GM18520 (cell line): Measurements from ENCODE around the gene NFIB.

Experiments
- ATAC-seq: cut with Tn5 transposase; IDR thresholded peaks from one replicate; pipeline ENCODE4 v1.9.1; 2021; ENCODE audit not compliant: unreplicated experiment

Gene NFIB

DNA sequence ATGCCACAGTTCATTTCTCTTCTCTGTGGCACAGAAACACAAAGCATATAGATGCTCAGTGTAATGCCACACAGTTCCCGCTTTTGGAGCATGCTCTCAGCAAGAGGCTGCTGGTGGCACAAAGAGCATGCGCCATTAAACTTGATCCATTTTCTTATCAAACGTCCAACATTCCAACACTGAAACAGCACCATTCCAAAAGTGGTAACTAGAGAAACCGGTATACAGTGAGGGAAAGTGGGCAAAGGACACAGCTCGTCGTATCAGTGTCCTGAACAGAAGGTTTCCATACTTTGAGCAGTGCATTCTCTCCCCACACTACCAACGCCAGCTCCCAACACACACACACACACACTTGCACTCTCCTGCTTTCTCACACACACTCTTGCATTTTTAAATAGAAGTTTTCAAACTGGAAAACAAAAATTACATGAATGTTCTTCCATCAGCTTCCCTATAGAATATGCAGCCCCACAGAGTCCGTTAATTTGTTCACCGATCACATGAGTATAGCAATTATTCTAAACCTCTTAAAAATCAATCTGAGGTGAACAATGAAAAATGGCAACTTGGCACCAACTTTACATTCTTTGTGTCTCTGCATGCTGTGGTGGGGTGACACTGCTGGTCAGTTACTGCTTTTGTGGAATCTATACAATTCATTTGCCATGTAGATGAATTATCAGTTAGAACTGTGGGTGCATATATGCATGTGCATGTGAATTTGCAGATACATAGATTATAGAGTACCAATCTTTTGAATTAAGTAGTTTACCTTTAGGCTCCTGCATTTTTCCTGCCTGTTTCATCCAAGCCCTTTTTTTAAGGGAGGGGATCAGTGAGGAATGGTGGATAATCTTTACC is 5.7 kb downstream of the NFIB start:
- no peak for ATAC-seq

GRCh38 chr9:14306672-14307660 is 7.0 kb downstream of the NFIB start:
- ATAC-seq, result no peak

GRCh38 chr9:14306188-14306587 is 7.8 kb downstream of the NFIB start:
- ATAC-seq, result no peak

DNA sequence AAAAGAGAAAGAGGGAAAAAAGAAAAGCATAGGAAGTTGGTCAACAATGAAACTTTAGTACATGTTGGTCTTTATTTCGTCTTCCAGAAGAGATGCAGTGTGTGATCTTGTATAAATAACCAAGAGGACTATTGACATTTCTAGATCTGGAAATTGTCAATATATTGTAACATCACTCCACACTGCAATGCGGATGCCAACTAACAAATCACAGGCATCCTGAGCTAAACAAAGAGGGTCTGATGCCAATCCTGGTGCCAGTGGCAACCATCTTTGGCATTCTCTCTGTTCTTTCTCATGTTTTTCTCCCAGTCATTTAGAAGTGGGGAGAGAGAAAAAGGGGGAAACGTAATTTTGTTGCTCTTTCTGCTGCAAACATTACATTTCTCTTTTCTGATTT is 9.7 kb downstream of the NFIB start:
- no peak for ATAC-seq

DNA sequence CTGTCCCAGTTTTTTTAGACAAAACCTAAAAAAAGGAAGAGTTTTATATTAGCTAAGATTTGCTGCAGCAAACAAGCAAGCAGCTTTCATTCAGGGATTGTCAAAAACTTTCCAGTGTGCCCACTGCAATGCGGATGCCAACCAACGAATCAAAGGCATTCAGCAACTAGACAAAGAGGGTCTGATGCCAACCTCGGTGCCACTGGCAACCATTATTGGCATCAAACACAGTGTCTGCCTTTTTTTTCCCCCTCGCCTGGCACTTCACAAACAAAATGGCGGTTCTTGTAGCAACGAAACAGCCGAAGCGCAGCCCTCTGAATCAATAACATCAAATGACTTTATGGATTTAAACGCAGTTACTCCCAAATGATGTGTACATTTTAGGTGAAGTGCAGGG is 10.4 kb downstream of the NFIB start:
- no peak for ATAC-seq

DNA sequence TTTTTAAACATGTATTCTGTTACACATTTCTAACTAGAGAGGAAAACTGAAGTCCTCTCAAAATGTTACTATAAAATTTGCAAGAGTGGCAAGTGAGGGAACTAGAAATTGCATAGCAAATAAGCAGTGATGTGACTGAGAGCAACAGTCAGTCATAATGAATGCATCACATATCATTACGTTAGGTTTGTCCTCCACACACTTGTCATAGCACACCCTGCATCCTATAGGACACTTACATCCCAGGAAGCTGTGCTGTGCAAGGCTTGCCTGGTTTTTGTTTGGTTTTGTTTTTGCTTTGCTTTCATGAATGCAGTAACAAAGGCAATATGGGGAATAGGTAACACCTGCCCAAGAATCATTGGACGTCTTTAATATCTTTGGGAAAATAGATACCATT is 10.8 kb downstream of the NFIB start:
- no peak for ATAC-seq

DNA sequence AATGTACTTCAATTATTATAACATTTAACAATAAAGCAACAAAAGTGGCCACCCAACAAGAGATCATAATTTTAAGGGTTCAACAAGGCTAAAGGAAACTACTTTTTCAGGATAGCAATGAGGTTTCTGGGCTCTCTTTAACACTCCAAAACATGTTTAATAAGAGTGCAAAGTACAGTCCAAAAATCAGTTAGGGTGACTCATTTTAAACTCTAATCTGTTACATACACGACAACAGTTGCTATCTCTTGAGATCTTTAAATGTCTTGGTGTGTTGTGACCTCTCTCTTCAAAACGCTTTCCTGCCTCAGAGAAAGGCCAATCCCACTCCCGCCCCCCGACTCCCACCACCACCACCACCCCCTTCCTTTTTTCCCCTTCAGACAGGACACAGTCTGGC is 11.5 kb downstream of the NFIB start:
- no peak for ATAC-seq

DNA sequence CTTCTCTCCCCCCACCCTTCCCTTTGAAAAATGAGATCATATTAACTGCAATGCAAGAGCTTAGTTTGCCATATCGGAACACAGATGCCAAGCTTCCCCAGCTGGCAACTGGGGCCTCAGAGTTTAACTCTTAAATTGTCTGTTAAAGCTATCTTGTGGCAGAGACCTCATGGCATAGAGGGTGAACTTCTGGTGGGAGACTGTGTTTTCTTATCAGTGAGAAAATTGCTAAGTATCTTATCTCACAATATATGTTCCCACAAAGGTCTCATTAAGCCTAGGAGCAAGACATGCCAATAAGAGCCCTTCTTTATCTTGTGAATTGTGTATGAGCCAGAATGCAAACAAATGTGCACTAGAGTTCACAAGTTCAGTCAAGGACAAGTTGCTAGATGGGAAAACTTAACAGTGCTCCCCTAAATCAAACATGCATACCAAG is 12.3 kb downstream of the NFIB start:
- no peak for ATAC-seq

- no peak for ATAC-seq
Measured at GRCh38 chr9:14301006-14301405, 12.9 kb downstream of the NFIB start.

DNA sequence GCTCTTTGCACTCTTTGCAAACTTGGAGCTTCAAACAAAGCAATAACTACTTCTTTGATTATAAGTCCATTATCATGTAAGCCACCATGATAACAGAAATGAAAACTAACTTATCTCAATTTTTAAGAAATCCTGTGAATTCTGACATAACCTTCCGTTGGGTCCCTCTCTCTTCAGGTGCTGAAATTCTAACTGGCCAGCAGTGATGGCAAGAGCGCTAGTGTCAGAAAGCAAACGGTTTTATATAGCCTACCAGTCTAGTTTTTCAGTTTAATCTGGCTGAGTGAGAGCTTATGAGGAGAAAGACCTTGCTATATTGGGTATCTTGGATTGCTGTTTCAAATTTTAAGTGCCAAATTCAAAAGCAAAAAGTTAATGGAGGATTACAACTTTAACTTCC is 13.4 kb downstream of the NFIB start:
- ATAC-seq, result no peak

DNA sequence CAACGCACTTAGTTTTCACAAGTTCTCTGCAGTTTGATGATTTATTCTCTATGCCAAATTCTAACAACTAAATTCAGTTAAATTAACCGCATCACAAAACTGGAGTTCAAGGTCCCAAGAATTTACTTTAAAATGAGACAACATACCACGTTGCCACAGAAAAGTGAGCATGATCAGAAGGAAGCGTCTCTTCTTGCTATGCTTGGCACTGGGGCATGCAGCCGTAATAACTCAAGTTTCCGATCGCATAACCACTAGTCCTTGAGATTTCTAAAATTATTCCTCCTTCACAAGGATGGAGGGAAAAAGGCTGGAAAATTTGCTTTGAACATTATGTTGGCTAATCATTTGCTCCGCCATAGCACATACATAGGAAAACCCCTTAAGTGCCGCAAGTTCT is 13.9 kb downstream of the NFIB start:
- no peak for ATAC-seq

DNA sequence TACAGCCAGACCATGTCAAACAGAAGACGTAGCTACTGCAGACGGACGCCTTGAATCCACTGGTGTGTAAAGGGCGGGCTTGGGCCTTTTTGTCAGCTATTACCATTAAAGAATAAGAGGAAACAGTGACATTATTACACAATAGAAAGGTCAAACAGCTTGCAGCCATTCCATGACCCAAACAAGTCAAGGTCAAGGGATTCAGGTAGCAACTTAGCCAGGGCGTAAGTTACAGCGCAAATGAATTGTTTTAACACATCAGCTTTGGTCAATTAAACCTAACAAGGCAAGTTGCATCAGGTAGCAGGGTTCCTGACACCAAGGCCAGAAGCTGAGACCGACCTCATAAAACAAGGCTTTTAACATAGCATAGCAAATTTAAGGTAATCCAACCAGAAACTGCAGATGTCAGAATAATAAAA is 15.3 kb downstream of the NFIB start:
- ATAC-seq, result no peak

DNA sequence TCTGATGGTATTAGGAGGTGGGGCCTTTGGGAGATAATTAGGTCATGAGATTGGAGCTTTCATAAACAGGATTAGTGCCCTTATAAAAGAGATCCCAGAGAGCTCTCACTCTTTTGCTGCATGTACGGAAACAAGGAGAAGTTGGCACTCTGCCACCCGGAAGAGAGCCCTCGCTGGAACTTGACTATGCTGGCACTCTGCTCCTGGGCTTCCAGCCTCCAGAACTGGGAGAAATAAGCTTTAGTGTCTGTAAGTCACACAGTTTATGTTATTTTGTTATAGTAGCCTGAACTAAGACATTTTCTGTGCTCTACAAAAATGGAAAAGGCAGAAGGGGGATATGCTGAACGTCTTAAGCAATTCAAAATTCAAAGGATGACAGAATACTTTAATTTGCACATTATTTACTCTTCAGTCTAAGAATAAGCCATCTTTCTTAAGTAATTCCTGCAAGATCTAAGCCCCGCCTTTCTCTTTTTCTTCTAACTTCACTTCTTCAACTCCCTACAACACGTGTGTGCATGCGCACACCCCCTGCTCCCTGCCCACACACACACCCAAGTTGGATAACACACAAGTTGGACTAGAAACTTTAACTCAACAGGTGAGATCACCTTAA is 17.3 kb downstream of the NFIB start:
- no peak for ATAC-seq

GRCh38 chr9:14294659-14295058 is 19.3 kb downstream of the NFIB start:
- no peak for ATAC-seq

DNA sequence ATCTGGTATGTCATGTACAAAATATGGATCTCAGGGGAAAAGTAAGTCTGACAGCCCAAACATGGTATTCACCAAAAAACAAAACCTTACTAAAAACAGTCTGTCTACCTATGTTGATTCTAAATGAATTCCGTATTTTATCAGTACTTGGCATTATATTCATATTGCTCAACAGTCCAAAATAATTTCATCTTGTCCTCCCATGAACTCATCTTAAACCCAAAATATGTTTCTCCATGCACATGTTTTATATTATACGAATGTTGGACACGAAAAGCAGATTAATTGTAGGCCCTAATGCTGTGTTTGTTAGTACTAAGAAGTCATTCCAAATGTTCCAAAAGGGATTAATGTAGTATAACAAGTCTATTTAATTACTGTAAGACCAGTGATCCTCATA is 20.1 kb downstream of the NFIB start:
- no peak for ATAC-seq

- no peak for ATAC-seq
Measured at GRCh38 chr9:14292181-14292739, 21.7 kb downstream of the NFIB start.

DNA sequence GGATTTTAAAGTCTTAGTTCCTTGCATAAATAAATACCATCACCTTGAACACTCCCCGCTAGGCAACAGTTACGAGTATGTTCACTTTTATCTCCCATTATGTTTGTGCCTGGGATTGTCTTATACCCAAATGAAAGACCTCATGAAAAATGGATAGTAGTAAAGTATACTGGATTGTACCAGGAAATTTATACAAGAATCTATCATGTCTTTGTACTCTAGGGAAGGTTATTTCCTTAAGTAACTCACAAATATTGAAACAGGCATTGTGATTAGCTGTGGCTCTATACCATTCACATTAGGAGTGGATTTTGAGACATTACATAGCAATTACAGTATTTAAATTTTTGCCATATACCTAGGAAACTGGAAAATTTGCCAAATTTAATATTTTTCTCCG is 24.0 kb downstream of the NFIB start:
- no peak for ATAC-seq

- ATAC-seq, result no peak
Measured at GRCh38 chr9:14288433-14288832, 25.5 kb downstream of the NFIB start.

DNA sequence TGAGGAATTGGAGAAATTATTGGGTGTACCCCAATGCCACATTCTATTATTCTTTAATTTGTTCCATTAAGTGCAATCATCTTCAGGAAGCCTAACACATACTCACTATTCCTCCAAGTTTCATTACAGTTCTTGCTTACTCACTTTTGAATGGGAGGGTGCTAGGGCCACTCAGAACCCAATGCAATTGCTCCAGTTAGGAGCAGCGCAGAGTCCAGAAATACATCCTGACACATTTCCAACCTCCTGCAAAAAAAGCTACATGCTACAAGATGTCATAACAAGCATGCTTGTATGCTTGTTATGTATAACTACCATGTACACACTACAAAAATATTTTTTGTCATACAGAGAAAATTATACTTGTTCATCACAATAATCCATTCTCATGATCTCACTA is 27.8 kb downstream of the NFIB start:
- no peak for ATAC-seq

GRCh38 chr9:14283276-14283675 is 30.7 kb downstream of the NFIB start:
- no peak for ATAC-seq

DNA sequence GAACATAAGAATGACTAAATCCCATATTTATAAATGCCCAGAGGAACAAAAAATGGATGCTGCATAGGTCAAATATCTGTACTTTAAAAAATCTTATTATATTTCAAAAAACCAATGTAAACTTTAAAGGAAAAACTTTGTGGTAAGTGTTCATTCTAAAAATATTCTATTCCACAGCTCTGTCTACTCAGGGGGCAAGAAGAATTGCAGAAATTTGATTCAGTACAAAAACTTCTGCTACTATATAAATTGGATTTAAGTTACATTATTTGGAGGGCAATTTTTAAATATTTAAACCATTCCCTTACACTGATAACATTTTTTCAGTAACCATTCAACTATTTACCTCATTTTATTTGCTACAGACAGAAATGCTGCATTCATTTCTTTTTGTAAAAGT is 32.1 kb downstream of the NFIB start:
- no peak for ATAC-seq
